SH-SY5Y (cell line): Measurements from ENCODE around the gene SFXN4.

Source experiments
- GATA2 ChIP-seq: IDR thresholded peaks from 2 replicates; pipeline ENCODE4 v1.6.1; 2011; ENCODE audit warnings: mild to moderate bottlenecking, low read depth, low read length
- GATA3 ChIP-seq: IDR thresholded peaks from 2 replicates; pipeline ENCODE4 v1.6.1; 2011; ENCODE audit warnings: low read depth, mild to moderate bottlenecking, low read length, moderate library complexity

SFXN4 gene

DNA sequence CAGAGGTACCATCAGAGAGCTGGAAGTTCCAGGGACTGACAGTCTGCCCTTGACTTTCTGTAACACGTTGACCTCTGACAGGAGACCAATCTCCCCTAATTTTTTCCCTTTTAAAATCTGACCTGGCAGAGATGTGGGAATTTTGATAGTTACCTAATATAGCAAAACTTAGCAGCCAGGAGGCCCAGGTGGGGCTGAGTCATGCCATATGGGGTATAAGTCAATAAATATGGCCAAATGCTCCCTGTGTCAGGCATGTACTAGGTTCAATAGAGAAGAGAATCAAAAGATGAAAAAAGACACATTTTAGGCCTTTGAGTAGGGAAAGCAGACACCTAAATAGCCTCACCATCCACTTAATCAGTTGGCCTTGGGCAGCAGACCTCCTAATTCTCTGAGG, 35.7 kb upstream of the SFXN4 start:
- TF ChIP-seq GATA2 (no peak), GATA3 (no peak)

- TF ChIP-seq GATA2 (no peak), GATA3 (no peak)
Measured at GRCh38 chr10:119199231-119199992, 33.9 kb upstream of the SFXN4 start.

- TF ChIP-seq GATA3 (no peak), GATA2 (no peak)
Measured at GRCh38 chr10:119198438-119198837, 32.9 kb upstream of the SFXN4 start.

DNA sequence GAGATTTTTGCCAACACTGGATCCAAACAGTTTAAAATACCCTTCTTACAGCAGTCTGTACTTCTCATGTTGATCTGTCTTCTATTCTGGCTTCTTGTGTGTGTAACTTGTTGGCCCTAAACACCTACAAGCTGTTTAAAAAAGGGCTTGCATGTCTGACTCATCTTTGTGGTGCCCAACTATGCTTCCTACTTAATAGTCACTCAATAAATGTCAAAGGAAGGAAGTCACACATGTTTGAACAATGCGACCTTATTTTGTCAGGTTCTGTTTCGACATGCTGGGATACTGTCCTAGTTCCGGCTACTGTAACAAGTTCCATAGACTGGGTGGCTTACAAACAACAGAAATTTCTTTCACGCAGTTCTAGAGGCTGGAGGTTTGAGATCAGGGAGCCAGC, 32.4 kb upstream of the SFXN4 start:
- TF ChIP-seq GATA3, result no peak
- no peak for TF ChIP-seq GATA2

DNA sequence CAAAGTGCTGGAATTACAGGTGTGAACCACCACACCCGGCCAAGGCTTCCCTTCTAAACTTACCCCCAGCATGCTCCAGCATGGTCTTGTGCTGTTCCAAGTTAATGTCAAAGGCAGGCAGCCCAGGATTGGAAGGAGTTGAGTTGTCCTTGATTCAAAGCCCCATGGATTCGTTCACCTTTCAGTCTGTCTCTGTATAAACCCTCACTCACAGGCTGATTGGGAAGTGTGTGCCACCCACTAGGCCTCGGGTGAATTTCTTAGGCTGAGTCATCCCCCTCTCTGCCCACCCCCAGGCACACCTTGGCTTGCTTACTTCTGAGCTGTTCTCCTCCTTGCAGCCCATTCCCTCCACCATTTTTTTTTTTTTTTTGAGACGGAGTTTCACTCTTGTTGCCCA, 26.4 kb upstream of the SFXN4 start:
- TF ChIP-seq GATA3 (no peak), GATA2 (no peak)

GRCh38 chr10:119190954-119191785, 25.7 kb upstream of the SFXN4 start:
- TF ChIP-seq GATA3 (no peak), GATA2 (no peak)

GRCh38 chr10:119190353-119190752, 24.8 kb upstream of the SFXN4 start:
- TF ChIP-seq GATA2, result no peak
- no peak for TF ChIP-seq GATA3

DNA sequence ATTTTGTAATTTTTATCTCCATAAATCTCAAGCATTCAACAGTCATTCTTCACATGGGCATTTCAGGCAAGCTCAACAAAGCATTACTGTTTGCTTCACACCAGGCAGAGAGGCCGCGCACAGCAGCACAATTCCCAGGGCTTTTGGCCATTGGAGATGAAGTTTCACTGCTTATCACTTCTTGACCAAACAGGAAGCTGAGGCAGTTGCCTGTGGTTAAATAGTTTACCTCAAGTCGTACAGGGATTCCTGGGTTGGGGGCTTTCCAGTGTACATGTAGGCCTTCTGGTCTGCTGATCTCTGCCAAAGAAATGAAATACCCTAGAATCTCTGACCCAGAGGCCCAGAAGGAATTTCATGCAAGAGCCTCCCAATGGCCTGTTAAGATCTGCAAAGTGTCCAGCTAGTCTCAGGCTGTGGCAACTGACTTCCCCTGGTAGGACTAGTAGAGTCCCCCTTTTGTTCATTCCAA, 24.3 kb upstream of the SFXN4 start:
- TF ChIP-seq GATA2 (no peak), GATA3 (no peak)

DNA sequence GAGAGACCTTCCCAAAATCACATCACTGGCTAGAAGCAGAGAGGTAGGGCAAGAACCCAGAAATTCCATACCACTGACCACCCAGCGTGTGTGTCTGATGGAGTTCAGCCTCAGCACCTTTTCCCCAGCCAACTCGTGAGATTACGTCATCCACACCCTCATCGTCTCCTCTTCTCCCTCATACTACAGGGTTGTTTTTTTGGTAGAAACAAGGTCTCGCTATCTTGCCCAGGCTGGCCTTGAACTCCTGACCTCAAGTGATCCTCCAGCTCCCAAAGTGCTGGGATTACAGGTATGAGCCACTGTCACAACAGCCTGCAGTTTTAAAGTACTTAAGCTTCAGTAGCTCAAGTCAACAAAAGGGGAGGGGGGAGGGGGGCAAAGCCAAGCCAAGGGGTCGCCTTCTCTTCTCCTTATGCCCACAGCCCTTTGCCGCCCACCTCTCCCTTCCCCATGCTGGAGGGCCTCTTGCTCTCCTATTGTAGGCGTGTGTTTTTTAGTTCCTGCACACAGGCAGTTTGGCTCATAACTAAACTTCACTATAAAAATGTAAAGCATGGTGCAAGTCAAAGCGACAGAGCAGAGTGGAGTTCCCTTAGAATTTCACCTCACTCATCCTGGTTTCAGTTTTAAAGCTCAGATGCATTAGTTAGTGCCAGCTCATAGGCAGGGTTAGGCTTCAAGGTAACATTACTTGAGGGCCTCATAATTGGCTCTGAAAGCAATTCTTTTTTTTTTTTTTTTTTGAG, 18.3 kb upstream of the SFXN4 start:
- no peak for TF ChIP-seq GATA2
- TF ChIP-seq GATA3, result no peak

- TF ChIP-seq GATA2 (no peak), GATA3 (no peak)
Measured at GRCh38 chr10:119178372-119179119, 13.0 kb upstream of the SFXN4 start, which contains the start of gene PRDX3. Gene PRDX3, minus strand, starts transcription at chr10:119178812. Its CDS starts 22 bp downstream, at chr10:119178790.

DNA sequence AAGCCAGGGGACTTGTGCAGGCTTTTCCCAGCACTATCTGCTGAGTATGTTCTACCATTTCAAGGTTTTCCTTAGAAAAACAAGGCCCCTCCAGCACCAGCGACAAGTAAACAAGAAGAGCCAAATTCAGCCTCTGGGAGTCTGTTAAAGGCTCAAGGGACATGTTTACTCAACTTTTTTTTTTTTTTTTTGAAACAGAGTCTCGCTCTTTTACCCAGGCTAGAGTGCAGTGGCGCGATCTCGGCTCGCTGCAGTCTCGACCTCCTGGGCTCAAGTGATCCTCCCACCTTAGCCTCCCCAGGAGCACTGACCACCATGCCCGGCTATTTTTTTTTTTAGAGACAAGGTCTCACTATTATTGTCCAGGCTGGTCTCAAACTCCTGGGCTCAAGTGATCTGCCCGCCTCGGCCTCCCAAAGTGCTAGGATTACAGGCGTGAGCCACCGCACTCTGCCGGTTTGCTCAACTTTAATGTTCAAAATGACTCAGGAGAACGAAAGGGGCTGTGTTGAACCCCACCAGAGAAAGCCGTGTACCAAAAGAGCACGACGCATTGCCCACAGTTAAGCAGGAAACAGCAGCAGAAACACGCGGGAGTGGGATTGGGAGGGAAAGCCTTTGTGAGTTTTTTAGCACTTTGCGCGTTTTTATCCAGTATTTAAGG, 12.3 kb upstream of the SFXN4 start:
- TF ChIP-seq GATA3 (no peak), GATA2 (no peak)

- TF ChIP-seq GATA2 (no peak), GATA3 (no peak)
Measured at GRCh38 chr10:119176166-119176565, 10.7 kb upstream of the SFXN4 start.

GRCh38 chr10:119174109-119174508, 8.6 kb upstream of the SFXN4 start:
- TF ChIP-seq GATA3 (no peak), GATA2 (no peak)

DNA sequence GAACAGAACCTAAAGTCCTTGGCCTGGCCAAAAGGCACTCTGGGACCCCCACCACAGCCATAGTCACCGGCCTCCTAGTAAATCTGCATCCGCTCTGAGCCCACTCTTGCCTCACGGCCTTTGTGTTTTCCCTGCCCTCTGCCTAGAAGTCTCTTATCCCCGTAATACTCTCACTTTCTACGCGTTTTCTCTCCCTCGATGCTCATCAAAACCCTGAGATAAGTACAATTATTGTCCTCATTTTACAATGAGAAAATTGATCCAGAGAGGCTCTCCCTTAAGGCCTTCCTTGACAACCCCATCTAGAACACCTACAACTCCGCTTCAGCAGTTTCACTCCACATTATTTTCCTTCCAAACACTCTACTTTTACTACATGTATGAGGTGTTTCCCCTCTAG, 1.5 kb upstream of the SFXN4 start:
- TF ChIP-seq GATA3, result no peak
